Glomerular endothelial cell (primary cell): Measurements from ENCODE around the gene STK11. TPM values are rescaled to one million over a fixed set of nuclear protein-coding genes. Genes with fewer than 3 reads are reported as not detected.

ENCODE experiments used
- DNase-seq: peaks from one replicate; pipeline ENCODE4 v3.0.0-alpha.2; 2011; ENCODE audit warnings: low read depth, low spot score; ENCODE audit errors: extremely low read depth
- total RNA-seq: library from RNA; depleted of rRNA; stranded (reverse); fragments of >200 nt; gene quantifications from 2 replicates; pipeline ENCODE4 v1.2.3, GENCODE V29; 2015

Gene STK11, protein sequence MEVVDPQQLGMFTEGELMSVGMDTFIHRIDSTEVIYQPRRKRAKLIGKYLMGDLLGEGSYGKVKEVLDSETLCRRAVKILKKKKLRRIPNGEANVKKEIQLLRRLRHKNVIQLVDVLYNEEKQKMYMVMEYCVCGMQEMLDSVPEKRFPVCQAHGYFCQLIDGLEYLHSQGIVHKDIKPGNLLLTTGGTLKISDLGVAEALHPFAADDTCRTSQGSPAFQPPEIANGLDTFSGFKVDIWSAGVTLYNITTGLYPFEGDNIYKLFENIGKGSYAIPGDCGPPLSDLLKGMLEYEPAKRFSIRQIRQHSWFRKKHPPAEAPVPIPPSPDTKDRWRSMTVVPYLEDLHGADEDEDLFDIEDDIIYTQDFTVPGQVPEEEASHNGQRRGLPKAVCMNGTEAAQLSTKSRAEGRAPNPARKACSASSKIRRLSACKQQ
- total RNA-seq: 61.8 and 77.7 TPM in 2 replicates

GRCh38 chr19:1205114-1206099 is at the start of gene STK11:
Gene STK11 (plus strand): TSS chr19:1205778. CDS start chr19:1206914, 1,136 bp downstream.
- peak; percentile 56 for DNase-seq

- no peak for DNase-seq
These were observed 49.2 kb upstream of the STK11 start for GRCh38 chr19:1156305-1156801.

DNA sequence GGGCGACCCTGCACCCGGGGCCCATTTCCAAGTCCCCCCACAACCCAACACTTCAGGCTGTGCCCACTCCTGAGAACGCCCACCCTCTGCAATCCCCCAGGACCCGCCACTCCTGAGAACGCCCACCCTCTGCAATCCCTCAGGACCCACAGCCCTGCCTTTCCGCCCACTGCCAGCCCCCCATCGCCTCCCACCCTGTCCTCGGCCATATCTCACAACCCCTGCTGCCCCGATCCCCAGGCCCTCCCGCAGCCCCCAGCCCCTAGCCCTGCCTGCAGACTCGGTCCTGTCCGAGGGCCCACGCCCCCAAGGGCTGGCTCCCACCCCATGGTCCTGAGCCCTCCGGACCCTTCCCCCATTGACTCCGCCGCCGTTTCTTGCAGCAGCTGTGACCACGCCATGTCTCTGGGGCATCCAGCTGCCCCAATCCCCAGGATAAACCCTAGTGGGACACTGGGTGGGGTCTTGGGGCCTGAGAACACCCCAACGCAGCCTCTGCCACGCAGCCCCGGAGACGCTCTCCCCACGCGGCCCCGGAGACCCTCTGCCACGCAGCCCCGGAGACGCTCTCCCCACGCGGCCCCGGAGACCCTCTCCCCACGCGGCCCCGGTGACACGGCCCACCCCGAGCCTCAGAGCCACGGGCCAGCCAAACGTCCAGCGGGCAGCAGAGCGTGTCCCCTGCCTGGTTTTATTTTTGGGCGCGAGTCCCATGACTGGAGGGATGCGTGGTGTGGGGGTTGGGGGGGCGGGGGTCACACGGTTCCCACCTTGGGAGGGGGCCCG is 48.6 kb upstream of the STK11 start:
- no peak for DNase-seq

- DNase-seq: no peak
These were observed 47.4 kb upstream of the STK11 start for GRCh38 chr19:1157931-1158884.

DNA sequence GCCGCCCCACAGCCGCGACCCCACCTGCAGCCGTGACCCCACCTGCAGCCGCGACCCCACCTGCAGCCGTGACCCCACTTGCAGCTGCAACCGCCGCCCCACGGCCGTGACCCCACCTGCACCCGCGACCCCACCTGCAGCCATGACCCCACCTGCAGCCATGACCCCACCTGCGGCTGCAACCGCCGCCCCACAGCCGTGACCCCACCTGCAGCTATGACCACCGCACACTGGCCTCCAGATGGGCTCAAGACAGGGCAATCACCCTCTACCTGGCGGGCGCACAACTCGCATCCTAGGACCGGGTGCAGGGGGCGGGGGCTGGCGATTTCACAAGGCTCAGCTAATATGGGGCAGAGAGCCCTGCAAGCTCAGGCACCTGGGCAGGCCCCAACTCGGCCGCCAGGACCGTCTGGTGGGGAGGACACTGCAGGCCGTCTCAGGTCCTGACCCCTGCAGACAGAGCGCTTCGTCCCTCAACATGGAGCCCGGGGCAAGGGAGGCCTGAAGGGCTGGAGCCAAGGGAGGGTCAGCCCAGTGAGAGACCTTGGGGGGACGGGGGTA is 46.6 kb upstream of the STK11 start:
- no peak for DNase-seq

- DNase-seq: no peak
These were observed 45.5 kb upstream of the STK11 start for GRCh38 chr19:1159864-1160595.

GRCh38 chr19:1161716-1162115 is 43.9 kb upstream of the STK11 start:
- no peak for DNase-seq

DNA sequence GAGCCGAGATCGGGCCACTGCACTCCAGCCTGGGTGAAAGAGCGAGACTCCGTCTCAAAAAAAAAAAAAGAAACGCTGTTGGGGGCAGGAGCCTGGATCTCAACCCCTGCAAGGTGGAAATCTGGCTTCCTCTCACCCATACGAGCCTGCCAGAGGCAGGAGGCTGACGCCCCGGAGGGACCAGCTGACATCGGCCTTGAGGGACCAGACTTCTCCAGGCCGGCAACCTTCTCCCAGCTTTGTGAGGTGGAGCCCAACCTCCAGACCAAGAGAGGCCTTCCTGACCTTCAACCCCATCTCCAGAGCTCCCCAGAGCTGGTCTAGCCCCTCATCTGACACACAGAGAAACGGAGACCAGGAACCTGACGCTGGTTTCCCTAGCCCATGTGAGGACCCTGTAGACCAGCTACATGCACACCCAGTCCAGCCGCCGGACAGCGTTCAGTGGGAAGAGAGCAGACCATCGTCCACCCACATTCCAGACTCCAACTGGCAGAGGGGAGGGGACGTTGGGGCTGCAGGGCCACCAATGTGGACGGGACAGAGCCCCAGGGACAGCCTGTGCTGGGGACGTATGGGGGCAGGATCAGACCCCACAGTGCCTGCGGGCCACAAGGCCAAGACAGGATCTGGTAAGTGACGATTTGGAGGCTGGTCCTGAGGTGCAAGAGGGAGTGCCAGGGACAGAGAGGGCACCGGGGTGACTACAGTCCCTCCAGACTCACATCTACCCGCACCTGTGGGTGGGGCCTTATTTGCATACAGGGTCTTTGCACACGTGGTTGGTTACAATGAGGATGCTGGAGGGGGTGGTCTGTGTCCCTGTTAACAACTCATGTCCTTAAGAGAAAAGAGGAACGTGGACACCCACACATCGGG is 42.9 kb upstream of the STK11 start:
- DNase-seq: no peak

- no peak for DNase-seq
These were observed 42.2 kb upstream of the STK11 start for GRCh38 chr19:1163283-1163933.

DNA sequence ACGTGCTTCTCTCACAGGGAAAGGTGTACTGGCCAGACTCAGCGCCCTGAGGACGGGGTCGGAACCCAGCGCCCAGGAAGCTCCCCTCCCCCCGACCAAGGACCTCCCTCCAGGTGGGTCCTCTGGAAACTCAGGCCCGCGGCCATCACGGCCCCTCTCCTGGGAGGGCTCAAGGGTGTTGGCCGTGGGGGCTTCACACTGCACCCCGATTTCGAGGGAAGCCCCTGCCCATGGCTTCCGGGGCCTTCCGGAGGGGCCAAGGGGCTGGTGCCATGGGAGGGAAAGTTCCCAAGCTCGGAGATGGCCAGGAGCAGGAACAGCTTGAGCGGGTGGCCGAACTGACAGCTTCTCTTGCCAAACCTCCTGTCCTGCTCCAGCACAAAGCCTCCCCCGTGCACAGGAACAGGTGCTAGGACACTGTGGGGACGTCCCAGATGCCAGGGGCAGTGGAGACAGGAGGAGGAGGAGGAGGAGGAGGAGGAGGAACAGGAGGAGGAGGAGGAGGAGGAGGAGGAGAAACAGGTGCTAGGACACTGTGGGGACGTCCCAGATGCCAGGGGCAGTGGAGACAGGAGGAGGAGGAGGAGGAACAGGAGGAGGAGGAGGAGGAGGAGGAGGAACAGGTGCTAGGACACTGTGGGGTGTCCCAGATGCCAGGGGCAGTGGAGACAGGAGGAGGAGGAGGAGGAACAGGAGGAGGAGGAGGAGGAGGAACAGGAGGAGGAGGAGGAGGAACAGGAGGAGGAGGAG is 41.5 kb upstream of the STK11 start:
- DNase-seq: no peak

- no peak for DNase-seq
These were observed 40.7 kb upstream of the STK11 start for GRCh38 chr19:1164684-1165531.

- DNase-seq: no peak
These were observed 38.6 kb upstream of the STK11 start for GRCh38 chr19:1166872-1167573.

- DNase-seq: no peak
These were observed 37.6 kb upstream of the STK11 start for GRCh38 chr19:1167687-1168571.
